Heart right ventricle (tissue), 16 donors: ENCODE data around the gene TPX2. TPM values are rescaled to one million over a fixed set of nuclear protein-coding genes. Genes with fewer than 3 reads are reported as not detected.
A peak's percentile ranks its signal among the peaks of the same experiment; 100 is the strongest.

Experiments used
- ATAC-seq, 8 donors: fragments of 200-7000 bp; cut with Tn5 transposase; one replicate each; pipeline ENCODE4 v1.9.1; 2020; ENCODE audit warnings: mild to moderate bottlenecking in 8 of 8, moderate library complexity in 8 of 8, moderate number of reproducible peaks in 1 of 8
- DNase-seq, 2 donors: peaks; one replicate each; pipeline ENCODE4 v3.0.0-alpha.2; 2020
- H3K27ac ChIP-seq, 10 donors: fragments of 200-600 bp; sonication (generic) in 2 of 10; one replicate each; pipeline versions ENCODE4 v1.5.0 to v1.8.0; 2020 to 2022; ENCODE audit warnings: mild to moderate bottlenecking in 3 of 10
- H3K27me3 ChIP-seq, 7 donors: fragments of 200-600 bp; one replicate each; pipeline ENCODE4 v1.8.0; 2021 to 2022; ENCODE audit warnings: mild to moderate bottlenecking in 2 of 7
- H3K36me3 ChIP-seq, 9 donors: fragments of 200-600 bp; sonication (generic) in 1 of 9; one replicate each; pipeline versions ENCODE4 v1.5.0 to v1.8.0; 2020 to 2022; ENCODE audit warnings: mild to moderate bottlenecking in 2 of 9
- H3K4me1 ChIP-seq, 9 donors: fragments of 200-600 bp; sonication (generic) in 1 of 9; one replicate each; pipeline versions ENCODE4 v1.5.0 to v1.8.0; 2020 to 2022; ENCODE audit warnings: mild to moderate bottlenecking in 4 of 9
- H3K4me3 ChIP-seq, 10 donors: fragments of 200-600 bp; sonication (generic) in 2 of 10; one replicate each; pipeline versions ENCODE4 v1.5.0 to v1.8.0; 2020 to 2022; ENCODE audit warnings: mild to moderate bottlenecking in 7 of 10, moderate library complexity in 2 of 10
- H3K9me3 ChIP-seq, 11 donors: fragments of 200-600 bp in 10 of 11; sonication (generic) in 2 of 11; one replicate each; pipeline versions ENCODE4 v1.5.0 to v1.8.0; 2013 to 2022; ENCODE audit warnings: mild to moderate bottlenecking in 2 of 11, control low read depth in 1 of 11, moderate library complexity in 1 of 11
- WGBS, 2 donors: extraction: QIAGEN DNeasy Blood & Tissue Kit; methylation state at CpG; one replicate each; pipeline ENCODE4 v1.1.7; 2013; ENCODE audit warnings: inconsistent platforms in 1 of 2; 5-methylcytosine and 5-hydroxymethylcytosine counted together
- intact Hi-C, 10 donors: fragments of 100-400 bp; cut with DNase I; formaldehyde crosslinking; loops; one replicate each; pipeline versions ENCODE4 v1.11.1 to v1.14.2; 2022
- polyA plus RNA-seq, 2 donors: library from polyadenylated mRNA; stranded (reverse); fragments of 200-250 nt; gene quantifications; one replicate each; pipeline ENCODE4 v1.2.3, GENCODE V29; 2013
- total RNA-seq, 10 donors: library from RNA; stranded (reverse); fragmentation: NEBNext Ultra II Directional in 3 of 10; extraction: Animal tissue kit (Norgen Biotek cat#: 25700) in 3 of 10; gene quantifications; one replicate each; pipeline versions ENCODE4 v1.2.1 to v1.2.4, GENCODE V29; 2021 to 2023
- TF ChIP-seq, protein P1 (sequence below), 9 donors: fragments of 200-600 bp; sonication (generic) in 2 of 9; IDR thresholded peaks; one replicate each; pipeline versions ENCODE4 v1.5.0 to v1.8.0; 2021 to 2022; ENCODE audit warnings: antibody characterized with exemption in 9 of 9, mild to moderate bottlenecking in 5 of 9, moderate library complexity in 1 of 9
- donor health status: Arrhythmogenic right ventricular cardiomyopathy.
- donor health status: ischemic (EF 13 %, LVEDD 7.1; RV severe dilation, severe dysfunction).
- donor health status: healthy with polysubstance abuse.
- donor health status: DM: no; HTN: yes; CAD: no.
- donor health status: DM: no; HTN: no; CAD: no.
- donor health status: ischemic (EF 25% LVEDD 6.9; RV normal size, moderate dysfunction).
- donor health status: ischemic (EF 25% LVEDD 5.7; RV mildly dilated, moderate dysfunction).
- donor health status: healthy.
- donor health status: DM: yes; HTN: yes; CAD: no.
- donor health status: Ischemic cardiomyopathy.
- donor health status: ischemic (EF 35%, LVEDD 5.7; RV mildly dilated, moderate dysfunction).
- donor health status: nonischemic (EF 11% LVEDD 7.7; RV severe dilation, severe dysfunction).
- donor health status: DM: yes; HTN: yes; CAD: no.
- donor health status: PGD.
- donor health status: ischemic (EF 29% LVEDD 5.4; RV normal size, mild dysfunction).
- donor health status: nonischemic (EF 23%, LVEDD 6.1; RV moderate dilation, normal function).

Gene TPX2
- total and polyA plus RNA-seq, 12 donors = 0.17 to 9.6 (median 0.78) TPM

DNA sequence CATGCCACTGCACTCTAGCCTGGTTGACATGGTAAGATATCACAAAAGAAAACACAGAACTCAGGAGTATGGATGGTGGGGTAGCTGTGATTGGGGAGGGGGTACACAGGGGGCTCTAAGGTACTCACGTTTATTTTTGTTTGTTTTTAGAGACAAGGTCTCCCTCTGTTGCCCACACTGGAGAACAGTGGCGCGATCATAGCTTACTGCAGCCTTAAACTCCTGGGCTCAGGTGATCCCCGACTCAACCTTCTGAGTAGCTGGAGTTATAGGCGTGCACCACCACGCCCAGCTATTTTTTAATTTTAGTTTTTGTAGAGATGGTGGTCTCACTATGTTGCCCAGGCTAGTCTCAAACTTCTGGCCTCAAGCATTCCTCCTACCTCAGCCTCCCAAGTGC, 45.7 kb upstream of the TPX2 start:
- no peaks in the 10 kb centered on the region for H3K9me3 ChIP-seq
- intact Hi-C loops = no loop called here
- TF ChIP-seq, protein P1, sequence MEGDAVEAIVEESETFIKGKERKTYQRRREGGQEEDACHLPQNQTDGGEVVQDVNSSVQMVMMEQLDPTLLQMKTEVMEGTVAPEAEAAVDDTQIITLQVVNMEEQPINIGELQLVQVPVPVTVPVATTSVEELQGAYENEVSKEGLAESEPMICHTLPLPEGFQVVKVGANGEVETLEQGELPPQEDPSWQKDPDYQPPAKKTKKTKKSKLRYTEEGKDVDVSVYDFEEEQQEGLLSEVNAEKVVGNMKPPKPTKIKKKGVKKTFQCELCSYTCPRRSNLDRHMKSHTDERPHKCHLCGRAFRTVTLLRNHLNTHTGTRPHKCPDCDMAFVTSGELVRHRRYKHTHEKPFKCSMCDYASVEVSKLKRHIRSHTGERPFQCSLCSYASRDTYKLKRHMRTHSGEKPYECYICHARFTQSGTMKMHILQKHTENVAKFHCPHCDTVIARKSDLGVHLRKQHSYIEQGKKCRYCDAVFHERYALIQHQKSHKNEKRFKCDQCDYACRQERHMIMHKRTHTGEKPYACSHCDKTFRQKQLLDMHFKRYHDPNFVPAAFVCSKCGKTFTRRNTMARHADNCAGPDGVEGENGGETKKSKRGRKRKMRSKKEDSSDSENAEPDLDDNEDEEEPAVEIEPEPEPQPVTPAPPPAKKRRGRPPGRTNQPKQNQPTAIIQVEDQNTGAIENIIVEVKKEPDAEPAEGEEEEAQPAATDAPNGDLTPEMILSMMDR (IDR thresholded peaks at IDR 0.05) = no peak
- ATAC-seq = no peak
- DNase-seq = no peak
- H3K4me3 ChIP-seq = no peak overlapping the region
- peak overlapping the region in 2 of 10 donors; percentile 19 to 93 for H3K27ac ChIP-seq
- no peaks in the 10 kb centered on the region for H3K27me3 ChIP-seq
- peaks cover 11 to 93% (median 82%) of the 10 kb centered on the region in 9 donors for H3K4me1 ChIP-seq
- 86 to 88% methylated on average over 6 of the region's 6 CpGs for WGBS, 2 donors
- peaks cover 0 to 68% (median 3%) of the 10 kb centered on the region in 9 donors for H3K36me3 ChIP-seq

DNA sequence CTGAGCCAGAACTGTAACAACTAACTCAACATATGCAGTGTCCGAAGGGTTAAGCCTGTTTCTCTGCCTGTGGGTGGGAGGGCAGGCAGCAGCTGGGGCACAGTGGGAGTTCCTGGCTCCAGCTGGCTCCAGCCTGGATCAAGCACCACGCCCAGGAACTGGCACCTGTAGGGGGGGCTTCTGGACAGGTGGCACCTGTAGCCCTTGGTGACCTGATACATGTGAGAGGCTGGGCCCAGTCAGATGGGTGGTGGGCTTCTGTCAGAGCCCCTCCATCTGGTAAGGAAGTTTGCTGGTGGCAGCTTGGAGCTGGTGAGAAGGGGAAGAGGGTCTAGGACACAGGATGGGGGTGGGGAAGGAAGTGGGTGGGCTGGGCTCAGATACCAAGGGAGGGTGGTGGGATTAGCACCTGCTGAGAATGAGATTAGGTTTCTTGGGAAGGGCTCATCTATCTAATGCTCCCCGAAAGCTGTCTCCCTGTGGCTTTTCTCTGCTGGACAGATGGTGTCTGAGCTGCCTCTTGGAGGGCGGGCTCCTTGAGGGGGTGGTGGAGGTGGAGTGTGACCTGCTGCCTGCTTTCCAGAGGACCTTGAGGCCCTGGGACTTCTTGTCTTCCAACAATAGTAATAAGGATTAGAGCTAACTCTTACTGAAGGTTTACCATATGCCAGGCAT, 45.0 kb upstream of the TPX2 start:
- no peak for DNase-seq
- WGBS, 2 donors = 73 to 76% methylated on average over 4 of the region's 4 CpGs
- no peaks in the 10 kb centered on the region for H3K9me3 ChIP-seq
- H3K36me3 ChIP-seq = peaks cover 0 to 62% (median 3%) of the 10 kb centered on the region in 9 donors
- H3K27me3 ChIP-seq = no peaks in the 10 kb centered on the region
- H3K27ac ChIP-seq = peak overlapping the region in 8 of 10 donors; percentile 7 to 93 (median 36)
- H3K4me3 ChIP-seq = no peak overlapping the region
- intact Hi-C loops = no loop called here
- TF ChIP-seq, protein P1 (IDR thresholded peaks at IDR 0.05) = no peak
- peaks cover 15 to 99% (median 90%) of the 10 kb centered on the region in 9 donors for H3K4me1 ChIP-seq
- ATAC-seq = no peak

DNA sequence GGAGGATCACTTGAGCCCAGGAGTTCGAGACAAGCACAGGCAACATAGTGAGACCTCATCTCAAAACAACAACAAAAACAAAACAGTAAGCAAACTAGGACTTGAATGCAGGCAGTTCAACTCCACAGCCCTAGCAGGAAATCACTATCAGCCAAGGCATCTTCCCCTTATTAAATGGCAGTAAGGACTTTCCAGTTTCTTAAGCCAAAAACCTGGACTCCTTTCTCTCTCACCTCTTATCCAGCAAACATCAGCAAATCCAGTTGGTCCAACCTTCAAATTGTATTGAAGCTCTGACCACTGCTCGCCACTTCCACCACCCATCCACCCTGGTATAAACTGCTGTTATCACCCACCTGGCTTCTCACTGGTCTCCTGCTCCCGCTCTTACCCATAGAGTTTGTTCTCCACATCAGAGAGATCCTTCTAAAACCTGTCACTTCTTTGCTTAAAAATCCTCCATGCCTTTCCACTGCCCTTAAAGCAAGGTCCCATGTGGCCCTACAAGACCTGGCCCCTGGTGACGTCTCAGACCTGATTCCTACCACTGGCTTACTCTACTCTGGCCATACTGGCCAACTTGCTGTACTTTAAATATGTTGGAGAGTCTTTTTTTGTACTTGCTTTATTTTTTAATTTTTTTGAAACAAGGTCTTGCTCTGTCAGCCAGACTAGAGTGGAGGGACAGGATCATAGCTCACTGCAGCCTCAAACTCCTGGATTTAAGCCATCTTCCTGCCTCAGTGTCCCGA, 44.1 kb upstream of the TPX2 start:
- TF ChIP-seq, protein P1 (IDR thresholded peaks at IDR 0.05) = no peak
- DNase-seq = no peak
- 82% methylated on average over 5 of the region's 5 CpGs for WGBS, 2 donors
- intact Hi-C loops = no loop called here
- peak overlapping the region in 7 of 10 donors; percentile 7 to 93 (median 45) for H3K27ac ChIP-seq
- no peaks in the 10 kb centered on the region for H3K9me3 ChIP-seq
- H3K4me3 ChIP-seq = no peak overlapping the region
- H3K4me1 ChIP-seq = peaks cover 21 to 100% (median 90%) of the 10 kb centered on the region in 9 donors
- ATAC-seq = no peak
- H3K36me3 ChIP-seq = peaks cover 0 to 62% (median 3%) of the 10 kb centered on the region in 9 donors
- H3K27me3 ChIP-seq = no peaks in the 10 kb centered on the region

DNA sequence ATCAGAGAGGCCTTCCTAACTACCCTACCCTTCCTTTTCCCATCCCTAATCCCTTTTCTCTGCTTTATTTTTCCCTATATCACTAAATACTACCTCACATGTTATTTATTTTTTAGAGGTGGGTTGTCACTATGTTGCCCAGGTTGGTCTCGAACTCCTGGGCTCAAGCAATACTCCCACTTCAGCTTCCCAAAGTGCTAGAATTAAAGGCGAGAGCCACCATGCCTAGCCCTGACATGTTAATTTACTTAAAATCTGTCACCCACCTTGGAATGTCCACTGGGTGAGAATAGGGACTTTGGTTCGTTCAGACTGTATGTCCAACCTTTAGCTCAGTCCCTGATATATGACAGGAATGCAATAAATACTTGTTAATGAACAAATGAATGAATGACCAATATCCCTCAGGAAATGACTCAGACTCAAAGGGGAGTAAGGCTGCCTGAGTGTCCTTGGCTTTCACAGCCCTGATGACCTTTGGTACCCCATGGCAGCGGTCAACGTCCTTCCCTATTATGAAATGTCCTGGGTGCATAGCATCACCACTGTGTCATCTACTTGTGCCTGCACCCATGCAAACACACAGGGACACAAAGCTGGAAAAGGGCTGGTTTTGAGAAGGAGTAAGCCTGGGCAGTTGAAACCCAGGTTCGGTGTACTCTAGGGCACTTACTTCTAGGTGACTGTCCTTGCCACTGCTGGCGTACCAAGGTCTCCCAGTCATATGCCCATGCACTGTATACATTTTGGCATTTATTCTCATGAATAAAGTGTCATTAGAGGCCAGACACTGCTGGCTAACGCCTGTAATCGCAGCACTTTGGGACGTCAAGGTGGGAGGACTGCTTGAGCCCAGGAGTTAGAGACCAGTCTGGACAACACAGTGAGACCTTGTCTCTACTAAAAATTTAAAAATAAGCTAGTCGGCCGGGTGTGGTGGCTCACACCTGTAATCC, 43.0 kb upstream of the TPX2 start:
- DNase-seq (no peak), ATAC-seq (peak in 3 of 8 donors; percentile 2 to 77 (median 56))
- H3K27ac ChIP-seq = peak overlapping the region in 6 of 10 donors; percentile 30 to 93 (median 60)
- H3K9me3 ChIP-seq = no peaks in the 10 kb centered on the region
- H3K36me3 ChIP-seq = peaks cover 0 to 60% (median 0%) of the 10 kb centered on the region in 9 donors
- no peak overlapping the region for H3K4me3 ChIP-seq
- no peaks in the 10 kb centered on the region for H3K27me3 ChIP-seq
- intact Hi-C loops = no loop called here
- peaks cover 25 to 100% (median 90%) of the 10 kb centered on the region in 9 donors for H3K4me1 ChIP-seq
- 83 to 86% methylated on average over 12 of the region's 12 CpGs for WGBS, 2 donors
- TF ChIP-seq, protein P1 (IDR thresholded peaks at IDR 0.05) = no peak
